Stimulated activated CD4-positive, alpha-beta T cell treated with anti-CD3 and anti-CD28 coated beads, Interleukin-1b, Interleukin-23, amount 100 ng/mL, for 24 hours (primary cell): Measurements from ENCODE around the gene CCR5AS.

Experiments used
- DNase-seq, 4 experiments: peaks; one replicate each; pipeline ENCODE4 v3.0.0-alpha.2; 2020; ENCODE audit warnings: low read depth in 4 of 4, low spot score in 1 of 4

CCR5AS gene

DNA sequence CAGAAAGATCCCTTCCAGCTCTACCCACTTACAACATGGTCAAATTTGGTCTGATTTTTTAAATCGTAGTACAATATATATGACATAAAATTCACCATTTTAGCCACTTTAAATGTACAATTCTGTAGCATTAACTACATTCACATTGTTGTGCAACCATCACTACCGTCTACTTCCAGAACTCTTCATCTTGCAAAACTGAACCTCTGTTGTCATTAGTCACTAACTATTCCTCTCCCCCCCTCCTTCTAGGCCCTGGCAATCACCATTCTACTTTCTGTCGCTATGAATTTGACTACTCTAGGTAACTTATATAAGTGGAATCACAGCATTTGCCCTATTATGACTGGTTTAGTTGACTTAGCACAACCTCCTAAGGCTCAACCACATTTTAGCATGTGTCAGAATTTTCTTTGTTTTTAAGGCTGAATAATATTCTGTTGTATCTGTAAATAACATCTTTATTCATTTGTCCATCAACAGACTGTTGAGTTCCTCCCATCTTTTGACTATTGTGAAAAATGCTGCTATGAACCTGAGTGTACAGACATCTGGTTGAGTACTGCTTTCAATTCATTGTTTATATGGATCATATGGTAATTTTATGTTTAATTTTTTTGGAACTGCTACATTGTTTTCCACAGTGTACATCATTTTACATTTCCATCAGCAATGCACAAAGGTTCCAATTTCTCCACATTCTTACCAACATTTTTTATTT lies 88.5 kb downstream of the CCR5AS start:
- DNase-seq: no peak

DNA sequence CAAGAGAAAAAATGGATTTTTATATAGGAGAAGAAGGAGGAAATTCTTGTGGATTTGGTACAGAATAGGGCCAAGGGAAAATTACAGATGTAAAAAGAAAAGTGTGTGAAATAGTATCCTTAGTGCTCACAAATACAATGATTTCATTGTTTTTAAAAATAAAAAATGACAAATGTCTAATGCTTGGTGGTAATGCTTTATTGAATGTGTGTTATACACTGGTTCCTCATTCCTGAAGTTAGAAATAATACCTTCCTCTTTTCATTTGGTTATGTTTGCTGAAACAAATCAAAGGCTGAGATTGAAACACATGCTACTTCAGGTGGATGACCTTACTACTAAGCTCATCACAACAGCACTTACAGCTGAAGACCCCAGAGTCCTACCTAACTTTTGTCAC lies 90.7 kb downstream of the CCR5AS start:
- no peak for DNase-seq

GRCh38 chr3:46314517-46314916 lies 92.3 kb downstream of the CCR5AS start:
- no peak for DNase-seq
